Measurements from ENCODE around the gene GIMAP1. TPM values are rescaled to one million over a fixed set of nuclear protein-coding genes. Genes with fewer than 3 reads are reported as not detected.

The GIMAP1 gene
- total and polyA plus RNA-seq, 4 experiments from 2014 or later: 36.6 to 97.6 (median 81.5) TPM

GRCh38 chr7:150739033-150739432 lies 22.6 kb downstream of the GIMAP1 start:
- peaks cover 43% of the 10 kb centered on the region for H3K36me3 ChIP-seq (ENCODE audit: insufficient read depth, low read length)
- Mint-ChIP-seq H3K27me3 (no peaks in the 10 kb centered on the region), H3K4me1 (peaks cover 54 to 94% (median 62%) of the 10 kb centered on the region in 4 donors), H3K4me3 (peak overlapping the region; percentile 92 to 100 (median 98)), H3K9me3 (peaks cover 0 to 9% (median 0%) of the 10 kb centered on the region in 8 donors), H3K36me3 (peaks cover 65 to 66% of the 10 kb centered on the region in 2 donors), H3K27ac (peak overlapping the region; percentile 86 to 98 (median 96))
- peak overlapping the region; percentile 83 for H3K27ac ChIP-seq (ENCODE audit: low read depth, low read length)
- ChIA-PET CTCF (ENCODE audit: partially characterized antibody) (interaction anchor here (1.0 to 3.3 kb wide), 7 partner anchors 9 to 290 kb away, joined by 3 to 26 read pairs (median 6); partner anchors contain the start of genes GIMAP1, GIMAP4 and GIMAP6), POLR2A (ENCODE audit: partially characterized antibody) (interaction anchor here (0.5 to 26.3 kb wide), 32 partner anchors 7 to 896 kb away, joined by 3 to 593 read pairs (median 10); partner anchors contain the start of genes GIMAP1, GIMAP2, GIMAP4 and GIMAP6)
- peaks cover 64% of the 10 kb centered on the region for H3K4me1 ChIP-seq (ENCODE audit: insufficient read depth, low read length)
- H3K4me3 ChIP-seq (ENCODE audit: low read length in 2 of 2): peak overlapping the region; percentile 81 to 82
- H3K27me3 ChIP-seq (ENCODE audit: insufficient read depth, low read length): no peaks in the 10 kb centered on the region
- DNase-seq: no peak
- H3K9me3 ChIP-seq (ENCODE audit: control insufficient read depth in 1 of 2, low read length in 2 of 2): no peaks in the 10 kb centered on the region
- intact Hi-C loops (cut with micrococcal nuclease): loop anchor here (5.0 kb wide), 3 partner anchors 52 to 107 kb away; partner anchors contain the start of genes GIMAP2 and GIMAP6

GRCh38 chr7:150740053-150740452 lies 23.6 kb downstream of the GIMAP1 start:
- Mint-ChIP-seq H3K4me1 (peaks cover 51 to 94% (median 61%) of the 10 kb centered on the region in 4 donors), H3K36me3 (peaks cover 75 to 77% of the 10 kb centered on the region in 2 donors), H3K4me3 (peak overlapping the region; percentile 92 to 100 (median 98)), H3K27ac (peak overlapping the region; percentile 86 to 97 (median 96)), H3K27me3 (no peaks in the 10 kb centered on the region), H3K9me3 (peaks cover 0 to 10% (median 0%) of the 10 kb centered on the region in 8 donors)
- ChIA-PET CTCF (ENCODE audit: partially characterized antibody) (interaction anchor here (1.1 to 3.3 kb wide), 2 partner anchors 108 to 291 kb away, joined by 3 to 15 read pairs; partner anchors contain the start of gene GIMAP6), POLR2A (ENCODE audit: partially characterized antibody) (interaction anchor here (1.3 to 26.3 kb wide), 20 partner anchors 6 to 290 kb away, joined by 5 to 593 read pairs (median 128); partner anchors contain the start of genes GIMAP1, GIMAP2, GIMAP4 and GIMAP5)
- peak in 1 of 5 donors; percentile 46 for DNase-seq
- peaks cover 51% of the 10 kb centered on the region for H3K36me3 ChIP-seq (ENCODE audit: insufficient read depth, low read length)
- H3K27ac ChIP-seq (ENCODE audit: low read depth, low read length): peak overlapping the region; percentile 83
- peaks cover 64% of the 10 kb centered on the region for H3K4me1 ChIP-seq (ENCODE audit: insufficient read depth, low read length)
- no peaks in the 10 kb centered on the region for H3K27me3 ChIP-seq (ENCODE audit: insufficient read depth, low read length)
- intact Hi-C loops (cut with micrococcal nuclease): loop anchor here (2.0 to 5.0 kb wide), 2 partner anchors 171 to 223 kb away; no protein-coding TSS in a partner anchor
- H3K4me3 ChIP-seq (ENCODE audit: low read length in 2 of 2): peak overlapping the region; percentile 81 to 82
- H3K9me3 ChIP-seq (ENCODE audit: control insufficient read depth in 1 of 2, low read length in 2 of 2): no peaks in the 10 kb centered on the region

GRCh38 chr7:150742286-150742968 lies 26.0 kb downstream of the GIMAP1 start:
- Histone ChIP-seq H3K4me3 (ENCODE audit: low read length in 2 of 2) (peak overlapping the region; percentile 81 to 82), H3K9me3 (ENCODE audit: control insufficient read depth in 1 of 2, low read length in 2 of 2) (no peaks in the 10 kb centered on the region), H3K4me1 (ENCODE audit: insufficient read depth, low read length) (peaks cover 67% of the 10 kb centered on the region), H3K36me3 (ENCODE audit: insufficient read depth, low read length) (peaks cover 56% of the 10 kb centered on the region), H3K27me3 (ENCODE audit: insufficient read depth, low read length) (no peaks in the 10 kb centered on the region), H3K27ac (ENCODE audit: low read depth, low read length) (peak overlapping the region; percentile 83)
- Mint-ChIP-seq H3K36me3 (peaks cover 85 to 86% of the 10 kb centered on the region in 2 donors), H3K4me1 (peaks cover 56 to 95% (median 65%) of the 10 kb centered on the region in 4 donors), H3K27me3 (no peaks in the 10 kb centered on the region), H3K9me3 (peaks cover 0 to 10% (median 0%) of the 10 kb centered on the region in 8 donors), H3K4me3 (peak overlapping the region; percentile 92 to 100 (median 98)), H3K27ac (peak overlapping the region; percentile 86 to 97 (median 96))
- peak in 1 of 5 donors; percentile 37 for DNase-seq
- CTCF ChIA-PET (ENCODE audit: partially characterized antibody): interaction anchor here (0.8 to 5.6 kb wide), 14 partner anchors 8 to 293 kb away, joined by 3 to 38 read pairs (median 8); partner anchors contain the start of genes GIMAP1, GIMAP2, GIMAP4 and GIMAP6
- intact Hi-C loops (cut with micrococcal nuclease): loop anchor here (5.0 kb wide), 1 partner anchor 225 kb away; no protein-coding TSS in a partner anchor
- POLR2A ChIA-PET (ENCODE audit: partially characterized antibody): interaction anchor here (0.9 to 12.4 kb wide), 25 partner anchors 12 to 292 kb away, joined by 3 to 593 read pairs (median 11); partner anchors contain the start of genes GIMAP1, GIMAP2, GIMAP4 and GIMAP5

GRCh38 chr7:150744041-150744656 lies 27.7 kb downstream of the GIMAP1 start:
- Mint-ChIP-seq H3K4me3 (peak overlapping the region; percentile 92 to 100 (median 98)), H3K9me3 (peaks cover 0 to 10% (median 0%) of the 10 kb centered on the region in 8 donors), H3K27ac (peak overlapping the region; percentile 86 to 97 (median 96)), H3K4me1 (peaks cover 71 to 99% (median 81%) of the 10 kb centered on the region in 4 donors), H3K27me3 (no peaks in the 10 kb centered on the region), H3K36me3 (peaks cover 72% of the 10 kb centered on the region in 2 donors)
- ChIA-PET POLR2A (ENCODE audit: partially characterized antibody) (interaction anchor here (0.6 to 12.4 kb wide), 33 partner anchors 10 to 294 kb away, joined by 3 to 593 read pairs (median 5); partner anchors contain the start of genes GIMAP1, GIMAP2, GIMAP4 and GIMAP5), CTCF (ENCODE audit: partially characterized antibody) (interaction anchor here (0.6 to 5.6 kb wide), 13 partner anchors 11 to 293 kb away, joined by 3 to 42 read pairs (median 4); partner anchors contain the start of genes GIMAP1 and GIMAP4)
- Histone ChIP-seq H3K36me3 (ENCODE audit: insufficient read depth, low read length) (peaks cover 56% of the 10 kb centered on the region), H3K27ac (ENCODE audit: low read depth, low read length) (peak overlapping the region; percentile 83), H3K4me1 (ENCODE audit: insufficient read depth, low read length) (peaks cover 84% of the 10 kb centered on the region), H3K27me3 (ENCODE audit: insufficient read depth, low read length) (no peaks in the 10 kb centered on the region), H3K9me3 (ENCODE audit: control insufficient read depth in 1 of 2, low read length in 2 of 2) (no peaks in the 10 kb centered on the region), H3K4me3 (ENCODE audit: low read length in 2 of 2) (peak overlapping the region; percentile 81 to 82)
- intact Hi-C loops (cut with micrococcal nuclease): loop anchor here (5.0 kb wide), 1 partner anchor 227 kb away; no protein-coding TSS in a partner anchor
- peak in 1 of 5 donors; percentile 26 for DNase-seq

- Mint-ChIP-seq H3K27me3 (no peaks in the 10 kb centered on the region), H3K9me3 (peaks cover 0 to 6% (median 0%) of the 10 kb centered on the region in 8 donors), H3K4me1 (peaks cover 79 to 100% (median 89%) of the 10 kb centered on the region in 4 donors), H3K36me3 (peaks cover 63 to 65% of the 10 kb centered on the region in 2 donors), H3K27ac (peak overlapping the region; percentile 86 to 97 (median 96)), H3K4me3 (peak overlapping the region; percentile 92 to 100 (median 98))
- ChIA-PET CTCF (ENCODE audit: partially characterized antibody) (interaction anchor here (1.2 to 5.6 kb wide), 5 partner anchors 10 to 294 kb away, joined by 3 to 42 read pairs (median 5); partner anchors contain the start of genes GIMAP1 and GIMAP4), POLR2A (ENCODE audit: partially characterized antibody) (interaction anchor here (0.8 to 12.4 kb wide), 21 partner anchors 9 to 377 kb away, joined by 3 to 593 read pairs (median 8); partner anchors contain the start of genes GIMAP1, GIMAP2, GIMAP4 and GIMAP5)
- Histone ChIP-seq H3K27ac (ENCODE audit: low read depth, low read length) (peak overlapping the region; percentile 56), H3K4me3 (ENCODE audit: low read length in 2 of 2) (peak overlapping the region; percentile 20 to 24), H3K9me3 (ENCODE audit: control insufficient read depth in 1 of 2, low read length in 2 of 2) (no peaks in the 10 kb centered on the region), H3K4me1 (ENCODE audit: insufficient read depth, low read length) (peaks cover 94% of the 10 kb centered on the region), H3K36me3 (ENCODE audit: insufficient read depth, low read length) (peaks cover 53% of the 10 kb centered on the region), H3K27me3 (ENCODE audit: insufficient read depth, low read length) (no peaks in the 10 kb centered on the region)
- intact Hi-C loops (cut with micrococcal nuclease): loop anchor here (1.0 kb wide), 1 partner anchor 10 kb away; no protein-coding TSS in a partner anchor
- peak in 1 of 5 donors; percentile 33 for DNase-seq
Observed at GRCh38 chr7:150745086-150745485, 28.7 kb downstream of the GIMAP1 start.

- peaks cover 55 to 59% of the 10 kb centered on the region in 2 donors for H3K36me3 Mint-ChIP-seq
- ChIA-PET POLR2A (ENCODE audit: partially characterized antibody) (interaction anchor here (1.2 to 12.4 kb wide), 16 partner anchors 8 to 378 kb away, joined by 3 to 593 read pairs (median 114); partner anchors contain the start of genes GIMAP1, GIMAP2, GIMAP4 and GIMAP5), CTCF (ENCODE audit: partially characterized antibody) (interaction anchor here (0.7 to 5.6 kb wide), 7 partner anchors 10 to 275 kb away, joined by 3 to 42 read pairs (median 4); partner anchors contain the start of genes GIMAP1 and GIMAP4)
- H3K27ac ChIP-seq (ENCODE audit: low read depth, low read length): peak overlapping the region; percentile 56
- intact Hi-C loops (cut with micrococcal nuclease): loop anchor here (1.0 kb wide), 1 partner anchor 9 kb away; no protein-coding TSS in a partner anchor
- DNase-seq: peak in 1 of 5 donors; percentile 37
- peaks cover 45% of the 10 kb centered on the region for H3K36me3 ChIP-seq (ENCODE audit: insufficient read depth, low read length)
- H3K9me3 ChIP-seq (ENCODE audit: control insufficient read depth in 1 of 2, low read length in 2 of 2): no peaks in the 10 kb centered on the region
- no peaks in the 10 kb centered on the region for H3K27me3 ChIP-seq (ENCODE audit: insufficient read depth, low read length)
- peak overlapping the region; percentile 92 to 100 (median 98) for H3K4me3 Mint-ChIP-seq
- H3K9me3 Mint-ChIP-seq: peaks cover 0 to 6% (median 0%) of the 10 kb centered on the region in 8 donors
- H3K4me1 Mint-ChIP-seq: peaks cover 85 to 100% (median 92%) of the 10 kb centered on the region in 4 donors
- H3K4me3 ChIP-seq (ENCODE audit: low read length in 2 of 2): peak overlapping the region in 1 of 2 donors; percentile 20
- H3K27ac Mint-ChIP-seq: peak overlapping the region; percentile 86 to 97 (median 96)
- H3K4me1 ChIP-seq (ENCODE audit: insufficient read depth, low read length): peaks cover 98% of the 10 kb centered on the region
- no peaks in the 10 kb centered on the region for H3K27me3 Mint-ChIP-seq
Observed at GRCh38 chr7:150745876-150746275, 29.5 kb downstream of the GIMAP1 start.

All from CD4-positive, alpha-beta memory T cell (primary cell).